Measurements from ENCODE around the gene POLL.
A peak's percentile ranks its signal among the peaks of the same experiment; 100 is the strongest.
"Not testable (repeated sequence)": the region's sequence is repeated elsewhere in the genome, so short reads cannot be mapped to it uniquely, and the experiment has no call there.

The POLL gene

DNA sequence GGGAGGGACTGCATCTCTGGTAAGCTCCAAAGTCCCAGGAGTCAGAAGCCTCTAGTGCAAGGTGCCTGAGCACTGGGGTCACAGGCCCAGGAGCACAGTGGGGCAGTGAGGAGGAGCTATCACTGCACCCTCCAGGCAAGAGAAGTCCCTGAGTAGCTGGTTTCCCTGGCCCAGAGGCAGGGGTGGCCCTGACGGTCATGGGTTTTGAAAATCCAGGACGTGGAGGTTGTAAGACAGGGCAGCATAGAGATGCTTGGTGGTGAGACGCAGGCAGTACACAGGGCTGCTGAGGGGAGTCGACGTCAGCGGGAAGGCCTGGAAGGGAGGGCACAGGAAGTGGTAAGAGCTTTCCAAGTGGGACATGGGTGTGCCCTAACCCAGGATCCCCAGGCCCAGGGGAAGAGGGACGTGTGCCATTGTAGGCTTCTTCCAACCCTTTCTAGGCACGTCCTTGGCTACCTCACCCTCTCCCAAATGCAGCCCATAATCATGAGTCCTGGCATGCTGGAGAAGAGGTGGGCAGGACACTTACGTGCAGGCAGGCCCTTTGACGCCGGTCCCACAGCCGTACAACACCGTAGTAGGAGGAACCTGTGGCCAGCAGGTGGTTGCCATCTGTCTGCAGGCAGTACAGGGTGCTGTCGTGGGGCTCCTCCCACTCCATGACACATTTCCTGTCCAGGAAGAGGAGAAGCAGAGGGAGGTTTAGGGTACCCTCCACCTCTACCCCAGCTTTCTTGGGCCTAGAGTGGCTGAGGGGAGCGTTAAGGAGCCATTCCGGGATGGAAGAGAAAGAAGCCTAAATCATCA, 23.2 kb upstream of the POLL start:
- DNase-seq, result no peak

DNA sequence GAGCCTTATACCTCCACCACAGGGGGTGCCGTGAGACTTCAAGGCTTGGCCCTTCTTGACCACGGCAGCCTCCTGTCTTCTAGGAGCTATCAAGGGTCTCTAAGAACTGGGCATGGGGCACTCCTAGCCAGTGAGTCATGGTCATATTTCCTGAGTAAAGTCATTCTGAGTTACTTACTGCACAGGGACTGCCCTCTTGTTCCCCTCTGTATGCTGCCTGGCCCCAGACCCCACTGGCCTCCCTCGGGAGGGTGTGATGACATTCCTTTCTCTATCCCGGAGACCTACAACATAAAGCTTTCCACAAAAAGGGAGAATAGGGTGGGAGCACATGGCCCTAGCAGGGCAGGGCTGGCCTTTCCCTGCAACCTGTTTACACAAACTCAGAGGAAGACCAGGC, 21.4 kb upstream of the POLL start:
- DNase-seq, result no peak

DNA sequence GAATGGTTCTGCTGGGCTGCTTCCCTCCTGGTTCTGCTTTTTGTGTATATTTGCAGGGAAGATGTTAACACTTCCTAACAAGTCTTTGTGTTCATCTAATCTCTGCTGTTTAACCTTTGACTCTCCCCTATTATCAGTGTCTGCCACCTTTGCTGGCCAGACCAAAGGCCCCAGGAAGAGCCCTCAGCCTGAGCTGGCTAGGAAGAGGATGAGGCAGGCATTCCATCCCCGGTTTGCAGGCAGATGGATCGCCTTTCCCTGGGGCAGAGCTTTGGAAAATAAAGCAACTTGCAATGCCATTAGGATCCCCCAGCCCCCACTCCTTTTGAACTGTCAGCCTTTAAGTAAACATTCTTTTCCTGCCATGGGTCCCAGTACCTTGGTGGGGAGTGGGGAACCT, 19.1 kb upstream of the POLL start:
- DNase-seq, result no peak

DNA sequence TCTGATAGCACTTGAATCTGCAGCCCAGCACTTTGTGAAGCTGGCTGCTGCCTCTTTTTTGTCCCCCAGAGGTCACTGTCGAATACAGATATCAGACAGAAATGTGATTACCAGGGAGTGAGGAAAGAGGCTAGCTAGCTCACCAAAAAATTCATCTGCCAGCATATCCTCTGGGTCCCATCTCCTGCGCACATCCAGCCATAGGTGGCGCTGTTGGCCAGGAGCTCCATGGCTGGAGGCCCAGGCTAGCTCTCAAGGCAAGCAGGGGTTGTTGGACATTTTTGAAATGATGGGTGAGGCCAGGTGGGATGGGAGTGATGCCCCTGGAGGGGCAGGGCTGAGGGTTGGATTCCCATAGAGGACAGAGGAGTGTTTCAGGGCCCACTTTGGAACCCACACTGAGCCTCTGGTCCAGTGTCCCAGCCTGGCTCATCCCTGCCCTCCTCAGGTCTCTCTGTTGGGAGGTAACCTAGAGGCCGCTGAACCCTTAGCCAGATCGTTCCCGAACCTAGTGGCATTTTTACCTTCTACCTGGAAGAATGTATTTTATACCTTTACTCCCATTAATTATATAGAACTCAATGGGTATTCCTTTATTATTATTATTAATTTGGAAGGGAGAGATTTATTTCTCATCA, 14.8 kb upstream of the POLL start:
- DNase-seq, result peak; percentile 97

DNA sequence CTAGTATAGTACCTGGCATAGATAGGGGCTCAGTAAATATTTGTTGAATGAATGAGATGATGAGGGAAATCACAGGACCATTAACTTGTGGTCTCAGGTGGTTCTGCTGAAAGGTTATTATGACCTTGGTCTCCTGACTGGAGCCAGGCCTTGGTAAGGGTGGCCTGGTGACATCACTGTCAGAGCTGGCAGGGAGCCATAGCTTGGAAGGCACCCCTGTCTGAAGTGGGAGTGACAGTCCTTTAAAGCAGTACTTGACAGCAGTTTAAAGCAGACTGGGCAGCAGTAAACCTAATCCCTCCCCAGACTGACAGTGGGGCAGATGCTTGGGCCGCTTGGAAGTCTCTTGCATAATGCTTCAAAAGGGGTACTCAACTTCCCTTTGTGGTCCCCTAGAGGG, 13.5 kb upstream of the POLL start:
- DNase-seq, result no peak

DNA sequence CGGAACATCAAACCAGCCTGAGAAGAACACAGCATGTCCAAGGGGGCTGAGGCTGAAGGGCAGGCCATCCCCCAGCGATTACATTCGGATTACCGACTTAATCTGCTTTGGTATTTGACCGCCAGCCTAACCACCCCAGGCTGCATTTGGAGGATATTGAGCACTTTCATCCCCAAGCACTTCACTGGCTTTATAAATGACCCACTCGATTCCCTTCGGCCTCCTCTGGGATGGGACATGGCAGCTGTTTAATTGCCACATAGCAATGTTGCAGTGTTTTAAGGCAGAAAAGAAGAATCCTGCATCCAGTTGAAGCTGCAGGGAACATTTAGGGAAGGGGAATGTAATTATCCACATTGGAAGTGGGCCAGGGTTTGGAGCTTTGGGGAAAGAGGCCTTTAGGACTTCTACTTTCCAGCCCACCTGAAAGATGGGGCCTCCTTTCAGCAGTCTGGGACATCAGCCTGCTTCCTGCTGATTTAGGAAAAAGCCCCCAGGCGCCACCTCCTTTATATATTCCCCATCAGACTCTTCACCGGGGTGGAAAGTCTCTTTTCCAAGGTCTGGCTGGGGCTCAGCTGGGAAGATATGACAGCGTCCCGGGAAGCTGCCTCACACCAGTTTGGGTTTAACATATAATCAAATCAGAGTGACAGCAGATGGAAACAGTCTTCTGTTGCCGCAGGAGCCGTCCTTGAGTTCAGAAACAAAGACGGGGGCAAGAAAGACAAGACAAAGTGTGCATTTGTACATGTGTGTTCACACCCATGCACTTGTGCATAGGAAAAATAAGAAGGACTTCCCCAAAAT, 9.2 kb upstream of the POLL start:
- DNase-seq, result no peak

DNA sequence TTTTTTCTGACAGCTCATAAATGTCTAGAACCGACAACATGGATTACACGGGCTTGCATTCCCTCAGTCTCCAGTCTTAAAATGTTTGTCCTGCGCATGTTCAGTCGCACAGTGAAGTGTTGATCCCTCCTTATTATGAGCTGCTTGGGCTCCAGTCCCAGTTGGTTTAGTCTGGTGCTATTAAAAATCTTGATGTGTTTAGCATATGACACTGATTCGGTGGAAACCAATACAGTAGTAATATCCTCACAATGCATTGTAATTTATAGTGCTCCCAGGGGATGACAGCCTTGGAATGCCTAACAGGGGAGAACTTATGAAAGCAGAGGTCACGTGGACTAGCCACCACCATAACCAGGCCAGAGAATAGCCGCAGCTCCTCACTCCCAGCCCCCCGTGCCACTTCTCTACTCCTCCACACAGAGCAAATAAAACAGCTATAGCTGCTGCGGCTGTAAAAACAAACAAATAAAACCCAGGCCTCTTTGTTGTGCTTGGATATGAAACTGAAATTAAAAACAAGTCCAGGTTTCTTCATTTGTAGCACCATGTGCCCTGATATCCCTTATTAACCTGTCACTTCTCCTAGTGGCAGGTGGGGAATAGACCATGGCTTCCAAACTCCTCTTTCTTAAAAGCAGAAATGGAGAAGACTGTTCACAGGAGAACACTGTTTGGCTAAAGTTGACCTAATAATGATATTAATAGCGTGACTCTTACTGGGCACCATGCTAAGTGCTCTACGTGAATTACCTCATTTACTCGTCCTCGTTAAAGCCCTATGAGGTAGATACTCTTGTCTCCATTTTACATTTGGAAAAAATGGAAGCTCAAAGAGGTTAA, 7.8 kb upstream of the POLL start:
- DNase-seq, result no peak

DNA sequence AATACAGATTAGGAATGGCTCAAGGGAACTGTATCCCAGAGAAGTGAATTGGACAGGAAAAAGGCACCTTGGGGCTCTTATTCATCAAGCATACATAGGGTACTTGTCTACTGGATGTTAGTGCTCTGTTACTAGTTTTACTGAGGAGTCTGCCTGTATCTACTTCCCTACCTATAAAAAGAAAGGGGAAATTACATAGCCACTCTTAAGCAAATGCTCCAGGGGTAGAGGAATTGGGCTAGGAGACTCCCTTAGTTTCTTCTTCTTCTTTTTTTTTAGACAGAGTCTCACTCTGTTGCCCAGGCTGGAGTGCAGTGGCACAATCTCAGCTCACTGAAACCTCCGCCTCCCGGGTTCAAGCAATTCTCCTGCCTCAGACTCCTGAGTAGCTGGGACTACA, 5.3 kb upstream of the POLL start:
- DNase-seq, result not testable (repeated sequence)

DNA sequence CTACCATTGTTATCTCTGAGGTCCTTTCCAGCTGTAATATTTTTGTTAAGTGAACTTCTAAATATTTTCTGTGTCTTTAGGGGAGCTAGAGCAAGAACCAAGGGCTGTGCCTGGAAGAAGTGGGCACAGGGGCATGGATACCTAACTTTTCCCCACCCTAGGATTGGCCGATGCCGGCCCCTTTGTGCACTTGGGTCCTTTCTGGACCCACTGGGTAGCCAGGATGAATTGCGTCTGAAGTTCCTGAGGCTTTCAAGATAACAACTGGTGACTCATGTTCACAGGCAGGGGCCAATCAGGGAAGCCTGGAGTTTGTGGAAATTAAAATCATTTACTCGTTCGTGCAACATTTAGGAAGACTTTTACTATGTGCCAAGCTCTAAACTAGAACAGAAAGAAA, 822 bp upstream of the POLL start:
- DNase-seq, result peak; percentile 79

DNA sequence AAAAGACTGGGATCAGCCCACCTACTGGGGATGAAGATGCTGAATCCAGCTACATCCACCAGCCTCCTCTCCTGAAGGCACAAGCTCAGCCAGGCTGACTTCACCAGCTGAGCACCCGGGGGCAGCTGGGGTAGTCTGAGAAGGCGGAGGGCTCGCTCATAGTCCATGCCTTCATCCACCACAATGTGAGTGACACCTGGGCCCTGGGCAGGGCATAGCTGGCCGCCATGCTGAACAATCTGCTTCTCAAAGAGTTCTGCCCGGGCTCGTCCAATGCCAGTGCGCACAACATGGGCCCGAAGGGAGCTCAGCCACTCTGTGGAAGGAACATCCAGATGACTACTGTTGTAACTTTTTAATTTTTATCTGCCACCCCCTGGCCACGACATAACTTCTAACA, 2.2 kb downstream of the POLL start:
- DNase-seq, result no peak

DNA sequence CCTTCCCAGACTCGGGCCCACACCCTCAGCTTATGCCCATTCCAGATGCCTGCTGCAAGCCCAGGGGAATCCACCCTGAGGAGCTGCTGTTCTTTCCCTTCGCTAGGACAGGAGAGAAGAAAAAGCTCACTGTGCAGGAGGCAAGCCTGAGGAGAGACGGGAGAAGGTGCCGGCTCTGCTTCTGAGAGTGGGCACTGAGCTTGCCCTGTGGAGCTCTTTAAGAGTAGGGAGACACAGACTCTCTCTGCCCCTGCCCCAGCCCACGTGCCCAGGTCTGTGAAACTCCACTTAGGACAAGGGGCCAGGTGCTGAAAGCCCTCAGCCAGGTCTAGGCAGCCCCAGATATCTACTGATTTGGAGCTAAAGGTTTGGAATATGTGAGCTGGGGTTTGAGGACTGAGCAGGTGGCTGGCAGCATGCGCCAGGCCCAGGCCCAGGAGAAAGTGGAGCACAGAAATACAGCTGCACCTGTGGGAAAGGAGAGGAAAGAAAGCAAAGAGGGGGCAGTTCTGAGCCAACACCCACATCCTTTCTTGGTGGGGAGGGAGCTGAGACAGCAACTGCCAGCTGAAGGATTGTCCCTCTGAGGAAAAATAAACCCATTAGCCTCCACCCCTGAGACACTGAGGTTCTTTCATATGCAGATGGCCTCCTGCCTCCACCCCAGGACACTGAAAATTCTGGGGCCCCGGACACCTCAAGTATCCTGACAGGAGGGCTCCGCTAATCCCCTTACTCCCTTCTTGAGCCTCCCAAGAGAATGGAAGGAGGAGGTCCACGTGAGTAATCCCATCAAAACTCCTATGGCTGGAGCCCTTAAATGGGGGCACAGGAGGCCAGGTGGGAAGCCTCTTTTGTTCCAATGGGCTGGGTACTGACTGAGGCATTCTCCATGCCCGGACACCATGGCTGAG, 7.3 kb downstream of the POLL start:
- DNase-seq, result no peak

DNA sequence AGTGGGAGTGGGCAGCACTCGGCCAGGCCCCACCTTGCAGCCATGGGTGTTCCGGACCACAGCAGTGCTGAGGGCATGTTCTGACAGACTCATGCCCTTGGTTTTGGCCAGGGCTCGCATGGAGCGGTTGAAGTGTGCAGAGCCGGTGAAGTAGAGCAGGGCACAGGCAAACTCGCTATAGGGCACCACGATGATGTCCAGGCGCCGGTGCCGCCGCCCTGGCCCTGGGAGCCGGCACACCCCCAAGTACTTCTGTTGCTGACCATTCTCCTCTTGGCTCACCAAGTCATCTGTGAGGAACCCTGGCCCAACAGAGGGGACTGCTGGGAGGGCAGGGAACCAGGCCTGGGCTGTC, 8.6 kb downstream of the POLL start:
- no peak for DNase-seq

DNA sequence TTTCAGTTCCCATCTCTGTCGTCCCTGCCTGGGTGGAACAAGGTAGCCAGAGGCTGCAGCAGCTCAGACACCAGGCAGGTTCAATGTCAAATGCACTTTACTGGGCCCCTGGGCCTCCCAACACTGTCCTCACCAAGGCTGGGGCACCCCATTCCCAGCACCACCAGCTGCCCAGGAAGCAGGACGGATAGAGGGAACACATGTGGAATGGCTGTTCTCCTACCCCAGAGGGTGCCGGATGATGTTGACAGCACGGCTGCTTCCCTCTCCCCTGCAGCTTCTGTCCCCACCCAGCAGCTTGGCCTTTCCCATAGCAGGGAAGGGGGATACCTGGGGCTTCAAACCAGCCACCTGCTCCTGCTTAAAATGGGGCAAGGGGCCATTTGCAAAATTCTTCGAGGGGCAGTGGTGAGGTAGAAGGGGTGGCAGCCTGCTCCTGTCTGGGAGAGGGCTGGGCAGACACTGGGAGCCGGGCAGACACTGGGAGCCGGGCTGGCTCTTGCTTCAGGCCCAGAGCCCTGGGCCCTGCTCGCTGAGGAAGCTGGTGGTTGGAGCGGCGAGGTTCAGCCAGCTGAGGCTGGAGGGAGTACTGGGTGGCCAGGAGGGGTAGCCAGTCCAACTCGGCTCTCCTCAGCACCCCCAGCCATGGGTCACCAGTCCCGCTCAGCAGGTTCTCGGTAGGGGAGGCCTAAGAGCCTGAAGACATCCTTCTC, 9.1 kb downstream of the POLL start:
- no peak for DNase-seq

DNA sequence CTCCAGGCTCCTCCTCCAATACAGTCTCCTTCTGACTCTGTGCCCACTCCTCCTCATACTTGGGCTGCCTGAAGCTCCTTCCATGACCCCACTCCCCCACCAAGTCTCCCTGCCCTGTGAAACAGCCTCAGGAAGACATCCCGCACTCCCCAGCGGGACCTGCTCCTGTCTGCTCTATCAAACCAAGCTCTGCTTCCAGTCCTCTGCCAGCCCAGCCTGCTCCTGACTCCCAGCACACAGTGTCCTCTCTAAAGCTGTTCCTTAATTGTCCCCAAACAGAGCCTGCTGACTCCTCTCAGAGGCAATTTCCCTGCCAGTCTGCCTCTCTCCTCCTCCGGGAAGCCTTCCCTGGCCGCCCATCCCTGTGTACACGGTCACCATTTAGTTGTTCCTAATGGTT, 9.9 kb downstream of the POLL start:
- DNase-seq, result no peak

DNA sequence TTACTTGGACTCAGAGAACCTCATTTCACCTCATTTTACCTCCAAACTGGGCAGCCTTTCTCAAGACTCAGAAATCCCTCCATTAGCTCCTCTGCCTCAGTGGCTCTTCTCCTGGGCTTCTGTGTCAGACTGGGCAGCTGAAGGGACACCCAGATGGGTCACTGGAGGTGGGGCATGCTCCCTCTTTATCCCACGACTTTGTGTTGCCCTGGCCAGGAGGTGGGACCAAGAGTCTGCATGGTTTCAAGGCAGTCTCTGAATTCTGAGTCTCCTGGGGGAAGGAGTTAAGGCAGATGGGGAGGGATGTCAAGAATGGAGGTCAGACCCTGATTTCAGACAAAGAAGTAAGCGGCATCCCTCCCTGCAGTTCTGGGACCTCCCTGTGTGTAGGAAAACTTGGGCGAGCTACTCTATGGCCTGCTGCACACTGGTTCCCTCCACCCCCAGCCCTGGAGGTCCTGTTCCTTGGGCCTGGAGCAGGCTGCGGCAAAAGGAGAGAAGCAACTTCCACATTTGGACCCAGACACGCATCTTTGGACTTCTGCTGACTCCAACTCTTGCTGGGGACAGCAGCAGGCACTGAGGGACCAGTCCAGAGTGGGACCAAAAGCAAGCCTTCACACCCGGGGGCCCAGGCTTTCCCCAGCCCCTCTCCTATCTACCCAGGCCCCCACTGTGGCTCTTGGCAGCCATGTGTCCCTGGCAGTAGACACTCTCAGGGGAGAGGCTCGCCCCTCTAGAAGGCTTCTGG, 10.8 kb downstream of the POLL start:
- no peak for DNase-seq

DNA sequence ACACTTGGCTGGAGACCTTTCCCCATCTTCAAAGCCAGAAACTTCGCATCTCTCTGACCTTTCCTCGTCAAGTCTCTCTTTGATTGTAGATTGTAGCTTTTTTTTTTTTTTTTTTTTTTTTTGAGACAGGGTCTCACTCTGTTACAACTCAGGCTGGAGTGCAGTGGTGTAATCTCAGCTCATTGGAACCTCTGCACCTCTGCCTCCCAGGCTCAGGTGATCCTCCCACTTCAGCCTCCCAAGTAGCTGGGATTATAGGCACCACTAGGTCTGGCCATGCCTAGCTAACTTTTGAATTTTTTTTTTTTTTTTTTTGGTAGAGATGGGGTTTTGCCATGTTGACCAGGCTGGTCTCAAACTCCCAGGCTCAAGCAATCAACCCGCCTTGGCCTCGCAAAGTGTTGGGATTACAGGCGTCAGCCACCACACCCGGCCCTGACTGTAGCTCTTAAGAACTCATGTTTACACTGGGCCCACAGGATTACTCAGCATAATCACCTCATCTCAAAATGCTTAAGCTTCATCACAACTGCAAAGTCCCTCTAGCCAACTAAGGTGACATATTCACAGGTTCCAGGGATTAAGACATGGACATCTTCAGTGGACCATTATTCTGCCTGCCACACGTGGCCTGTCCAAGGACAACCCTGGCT, 11.7 kb downstream of the POLL start:
- DNase-seq, result peak; percentile 49

DNA sequence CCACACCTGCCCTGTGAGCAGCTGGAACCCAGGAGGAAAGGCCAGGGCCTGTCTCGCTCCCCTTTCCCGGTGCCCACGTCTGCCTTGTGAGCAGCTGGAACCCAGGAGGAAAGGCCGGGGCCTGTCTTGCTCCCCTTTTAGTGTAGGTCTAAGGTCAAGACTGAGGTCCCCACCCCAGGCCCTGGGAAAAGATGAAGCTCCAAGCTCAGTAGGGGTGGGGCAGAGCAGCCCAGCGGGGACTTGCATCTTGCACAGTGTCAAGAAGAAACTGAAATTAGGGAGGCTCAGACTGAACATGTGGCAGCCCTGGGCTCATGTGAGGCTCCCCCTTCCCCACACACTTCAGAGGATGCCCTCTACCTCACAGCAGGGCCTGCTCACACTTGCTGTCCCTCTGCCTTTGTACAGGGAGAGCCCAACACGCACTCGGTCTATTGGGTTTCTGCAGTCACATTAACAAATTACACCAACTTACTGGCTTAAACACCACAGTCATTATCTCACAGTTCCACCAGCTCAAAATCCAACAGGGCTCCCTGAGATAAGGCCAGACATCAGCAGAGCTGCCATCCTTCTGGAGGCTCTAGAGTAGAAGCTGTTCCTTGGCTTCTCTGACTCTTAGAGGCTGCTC, 12.4 kb downstream of the POLL start:
- peak; percentile 97 for DNase-seq

DNA sequence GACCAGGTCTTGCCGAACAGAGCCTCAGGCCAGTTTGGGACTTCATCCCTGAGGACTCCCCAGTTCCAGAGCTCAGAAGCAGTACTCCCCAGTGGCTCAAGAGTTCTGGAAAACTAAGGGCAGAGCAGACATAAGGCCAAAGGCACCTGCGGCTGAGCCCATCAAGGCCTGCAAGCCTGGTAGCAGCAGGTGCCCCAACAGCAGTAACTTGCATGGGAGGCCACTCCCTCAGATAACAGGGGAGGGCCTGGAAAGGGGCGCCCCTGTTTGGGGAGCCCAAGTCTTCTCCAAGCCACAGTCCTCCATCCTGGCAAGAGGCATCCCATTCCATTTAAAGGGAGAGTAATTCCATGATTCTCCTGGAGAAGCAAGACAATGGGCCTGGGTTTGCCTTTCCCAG, 13.0 kb downstream of the POLL start:
- DNase-seq, result no peak

Measured in OCI-M1 (cell line).